HG03378 (cell line): Measurements from ENCODE around the gene TARBP1.

Experiments used
- ATAC-seq: cut with Tn5 transposase; IDR thresholded peaks from one replicate; pipeline ENCODE4 v1.9.1; 2021; ENCODE audit warnings: mild to moderate bottlenecking, moderate library complexity; ENCODE audit not compliant: unreplicated experiment

The TARBP1 gene

GRCh38 chr1:234355782-234356510 is 123.0 kb downstream of the TARBP1 start:
- ATAC-seq = no peak

DNA sequence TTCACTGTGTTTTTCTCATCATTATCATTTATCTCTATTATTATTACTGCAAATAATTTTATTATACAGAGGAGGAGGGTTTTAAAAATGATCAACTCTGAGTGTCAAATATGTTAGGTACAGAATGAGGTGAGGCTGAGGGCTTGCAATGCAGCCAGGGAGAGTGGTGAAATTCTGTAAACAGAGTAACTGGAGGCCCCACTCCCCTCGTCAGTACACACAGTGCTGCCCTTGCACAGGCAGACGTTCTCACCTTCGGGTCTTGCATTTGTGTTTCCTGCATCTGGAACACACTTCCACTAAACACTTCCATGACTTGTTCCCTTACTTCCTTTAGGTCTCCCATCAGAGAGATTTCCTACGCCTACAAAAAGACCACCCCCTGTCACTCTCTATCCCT is 130.0 kb downstream of the TARBP1 start:
- no peak for ATAC-seq

GRCh38 chr1:234345237-234345636 is 133.7 kb downstream of the TARBP1 start:
- no peak for ATAC-seq

DNA sequence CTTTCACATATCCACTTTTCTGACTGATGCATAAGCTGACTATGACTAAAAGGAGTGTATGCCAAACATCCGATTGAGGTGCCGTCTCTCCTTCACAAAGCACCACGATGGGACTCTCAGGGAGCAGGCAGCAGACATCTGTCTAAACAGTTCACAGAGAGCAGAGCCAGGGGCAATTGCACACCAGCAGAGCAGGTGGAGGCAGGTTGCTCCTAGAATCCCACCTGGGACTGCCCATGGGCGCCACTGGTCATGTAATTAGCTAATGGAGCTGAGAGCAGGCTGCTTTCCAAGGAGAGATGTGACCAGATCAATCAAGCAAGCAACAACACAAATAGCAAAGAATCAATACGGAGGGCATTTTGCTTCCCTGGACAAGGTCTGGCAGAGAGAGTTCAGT is 136.2 kb downstream of the TARBP1 start:
- no peak for ATAC-seq
